PFSK-1 (cell line): ENCODE results near the gene AUH.
A peak's percentile ranks its signal among the peaks of the same experiment; 100 is the strongest.

Source experiments
- FOXP2 ChIP-seq: optimal IDR thresholded peaks from 2 replicates; pipeline ENCODE3; 2011; ENCODE audit warnings: borderline replicate concordance, control low read depth, inconsistent platforms; ENCODE audit not compliant: insufficient read depth; ENCODE audit errors: extremely low read length, extremely low read depth
- POLR2AphosphoS5 ChIP-seq: IDR thresholded peaks from 2 replicates; pipeline ENCODE4 v1.6.1; 2012; ENCODE audit warnings: low read depth, mild to moderate bottlenecking, control low read depth, low read length, moderate library complexity
- SIN3A ChIP-seq: IDR thresholded peaks from 2 replicates; pipeline ENCODE4 v1.6.1; 2012; ENCODE audit warnings: mild to moderate bottlenecking, low read length, moderate library complexity, borderline replicate concordance; ENCODE audit not compliant: insufficient read depth
- TAF1 ChIP-seq: IDR thresholded peaks from 2 replicates; pipeline ENCODE4 v1.6.1; 2012; ENCODE audit warnings: low read length, control low read depth, borderline replicate concordance; ENCODE audit not compliant: insufficient read depth
- TF ChIP-seq, protein P1 (sequence below), 2 experiments: IDR thresholded peaks; 2 replicates each; pipeline versions ENCODE4 v1.6.1 to v1.8.0; 2011 to 2012; ENCODE audit warnings: low read depth in 2 of 2, low read length in 2 of 2, control low read depth in 1 of 2, inconsistent platforms in 1 of 2, mild to moderate bottlenecking in 1 of 2, moderate library complexity in 1 of 2; ENCODE audit not compliant: insufficient read depth in 1 of 2

The AUH gene

DNA sequence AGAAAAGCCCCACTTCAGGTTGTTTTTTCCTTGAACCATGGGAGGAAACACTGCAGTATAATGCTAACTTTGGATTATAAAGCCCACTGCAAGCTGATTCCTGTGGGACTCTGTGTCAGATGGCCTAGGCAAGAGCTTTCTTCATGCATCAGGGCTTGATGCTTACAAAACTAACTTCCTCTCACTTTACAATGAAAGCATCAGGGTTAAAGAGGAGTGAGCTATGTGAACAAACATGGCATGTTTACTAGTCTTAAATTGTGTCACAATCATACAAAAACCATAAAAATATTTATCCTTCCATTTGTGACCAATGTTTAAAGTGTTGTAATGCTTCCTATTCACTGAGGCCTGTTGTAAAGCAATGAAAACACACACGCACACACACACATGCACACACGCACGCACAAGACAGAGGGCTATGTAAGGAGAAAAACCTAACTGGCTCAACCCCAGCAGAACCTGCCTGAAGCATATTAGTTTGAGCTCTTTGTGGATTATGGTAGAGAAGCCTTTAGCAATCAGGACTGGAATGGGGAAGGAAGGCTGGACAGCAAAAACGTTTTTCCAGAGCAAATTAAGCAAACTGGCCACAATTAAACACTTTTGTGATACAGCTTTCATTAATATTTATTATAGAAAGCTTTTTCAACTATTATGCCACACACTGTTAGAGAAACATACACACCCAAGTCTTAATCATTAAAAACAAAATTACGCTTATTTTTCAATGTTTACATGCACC is 122.2 kb downstream of the AUH start:
- TF ChIP-seq TAF1 (no peak), POLR2AphosphoS5 (no peak), FOXP2 (no peak)
- TF ChIP-seq, protein P1, sequence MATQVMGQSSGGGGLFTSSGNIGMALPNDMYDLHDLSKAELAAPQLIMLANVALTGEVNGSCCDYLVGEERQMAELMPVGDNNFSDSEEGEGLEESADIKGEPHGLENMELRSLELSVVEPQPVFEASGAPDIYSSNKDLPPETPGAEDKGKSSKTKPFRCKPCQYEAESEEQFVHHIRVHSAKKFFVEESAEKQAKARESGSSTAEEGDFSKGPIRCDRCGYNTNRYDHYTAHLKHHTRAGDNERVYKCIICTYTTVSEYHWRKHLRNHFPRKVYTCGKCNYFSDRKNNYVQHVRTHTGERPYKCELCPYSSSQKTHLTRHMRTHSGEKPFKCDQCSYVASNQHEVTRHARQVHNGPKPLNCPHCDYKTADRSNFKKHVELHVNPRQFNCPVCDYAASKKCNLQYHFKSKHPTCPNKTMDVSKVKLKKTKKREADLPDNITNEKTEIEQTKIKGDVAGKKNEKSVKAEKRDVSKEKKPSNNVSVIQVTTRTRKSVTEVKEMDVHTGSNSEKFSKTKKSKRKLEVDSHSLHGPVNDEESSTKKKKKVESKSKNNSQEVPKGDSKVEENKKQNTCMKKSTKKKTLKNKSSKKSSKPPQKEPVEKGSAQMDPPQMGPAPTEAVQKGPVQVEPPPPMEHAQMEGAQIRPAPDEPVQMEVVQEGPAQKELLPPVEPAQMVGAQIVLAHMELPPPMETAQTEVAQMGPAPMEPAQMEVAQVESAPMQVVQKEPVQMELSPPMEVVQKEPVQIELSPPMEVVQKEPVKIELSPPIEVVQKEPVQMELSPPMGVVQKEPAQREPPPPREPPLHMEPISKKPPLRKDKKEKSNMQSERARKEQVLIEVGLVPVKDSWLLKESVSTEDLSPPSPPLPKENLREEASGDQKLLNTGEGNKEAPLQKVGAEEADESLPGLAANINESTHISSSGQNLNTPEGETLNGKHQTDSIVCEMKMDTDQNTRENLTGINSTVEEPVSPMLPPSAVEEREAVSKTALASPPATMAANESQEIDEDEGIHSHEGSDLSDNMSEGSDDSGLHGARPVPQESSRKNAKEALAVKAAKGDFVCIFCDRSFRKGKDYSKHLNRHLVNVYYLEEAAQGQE (IDR thresholded peaks at IDR 0.05; ENCODE audit: insufficient read depth in 1 of 2, low read depth in 2 of 2, low read length in 2 of 2) = no peak

GRCh38 chr9:91234523-91234922 is 127.2 kb downstream of the AUH start:
- TF ChIP-seq FOXP2 (no peak), POLR2AphosphoS5 (no peak), SIN3A (no peak), TAF1 (no peak)
- TF ChIP-seq, protein P1 (IDR thresholded peaks at IDR 0.05; ENCODE audit: insufficient read depth in 1 of 2, low read depth in 2 of 2, low read length in 2 of 2) = peak; percentile 60 to 91; a peak in 3 of 4 replicates

GRCh38 chr9:91231619-91232018 is 130.1 kb downstream of the AUH start:
- TF ChIP-seq, protein P1 (IDR thresholded peaks at IDR 0.05; ENCODE audit: insufficient read depth in 1 of 2, low read depth in 2 of 2, low read length in 2 of 2) = no peak
- TF ChIP-seq TAF1 (no peak), SIN3A (no peak), POLR2AphosphoS5 (no peak), FOXP2 (no peak)

- TF ChIP-seq SIN3A (no peak), POLR2AphosphoS5 (no peak), TAF1 (no peak), FOXP2 (no peak)
- TF ChIP-seq, protein P1 (IDR thresholded peaks at IDR 0.05; ENCODE audit: insufficient read depth in 1 of 2, low read depth in 2 of 2, low read length in 2 of 2) = no peak
These were observed 138.7 kb downstream of the AUH start for GRCh38 chr9:91223000-91223399.
